ENCODE measurements around the gene OSBPL8.

DNA sequence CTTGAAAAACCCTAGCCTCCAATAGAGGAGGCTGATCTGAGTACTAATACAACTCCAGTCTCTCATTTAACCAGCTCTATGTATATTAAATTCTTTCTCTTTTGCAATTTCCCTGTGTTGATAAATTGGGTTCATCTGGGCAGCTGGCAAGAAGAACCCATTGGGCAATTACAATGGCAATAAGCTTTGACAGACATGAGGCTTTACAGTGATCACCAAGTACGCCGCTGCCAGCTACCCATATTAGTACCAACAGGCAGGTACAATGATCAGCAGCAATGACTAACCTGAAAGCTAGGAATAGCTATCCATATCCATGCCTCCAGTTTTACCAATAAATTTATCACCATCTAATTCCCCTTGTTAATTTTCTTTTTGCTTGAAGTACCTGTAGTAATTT lies 54.5 kb downstream of the OSBPL8 start:
- TF ChIP-seq, protein P1, sequence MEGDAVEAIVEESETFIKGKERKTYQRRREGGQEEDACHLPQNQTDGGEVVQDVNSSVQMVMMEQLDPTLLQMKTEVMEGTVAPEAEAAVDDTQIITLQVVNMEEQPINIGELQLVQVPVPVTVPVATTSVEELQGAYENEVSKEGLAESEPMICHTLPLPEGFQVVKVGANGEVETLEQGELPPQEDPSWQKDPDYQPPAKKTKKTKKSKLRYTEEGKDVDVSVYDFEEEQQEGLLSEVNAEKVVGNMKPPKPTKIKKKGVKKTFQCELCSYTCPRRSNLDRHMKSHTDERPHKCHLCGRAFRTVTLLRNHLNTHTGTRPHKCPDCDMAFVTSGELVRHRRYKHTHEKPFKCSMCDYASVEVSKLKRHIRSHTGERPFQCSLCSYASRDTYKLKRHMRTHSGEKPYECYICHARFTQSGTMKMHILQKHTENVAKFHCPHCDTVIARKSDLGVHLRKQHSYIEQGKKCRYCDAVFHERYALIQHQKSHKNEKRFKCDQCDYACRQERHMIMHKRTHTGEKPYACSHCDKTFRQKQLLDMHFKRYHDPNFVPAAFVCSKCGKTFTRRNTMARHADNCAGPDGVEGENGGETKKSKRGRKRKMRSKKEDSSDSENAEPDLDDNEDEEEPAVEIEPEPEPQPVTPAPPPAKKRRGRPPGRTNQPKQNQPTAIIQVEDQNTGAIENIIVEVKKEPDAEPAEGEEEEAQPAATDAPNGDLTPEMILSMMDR (conservative IDR thresholded peaks at IDR 0.05; ENCODE audit: low read length), result no peak
- no peak for TF ChIP-seq EZH2phosphoT487 (IDR thresholded peaks at IDR 0.05; ENCODE audit: borderline replicate concordance, low read depth, low read length)
